ENCODE data around the gene AGAP1. TPM values are rescaled to one million over a fixed set of nuclear protein-coding genes. Genes with fewer than 3 reads are reported as not detected.

The AGAP1 gene
- total RNA-seq, 1 experiment from 2014 or later, result 23.4 TPM

DNA sequence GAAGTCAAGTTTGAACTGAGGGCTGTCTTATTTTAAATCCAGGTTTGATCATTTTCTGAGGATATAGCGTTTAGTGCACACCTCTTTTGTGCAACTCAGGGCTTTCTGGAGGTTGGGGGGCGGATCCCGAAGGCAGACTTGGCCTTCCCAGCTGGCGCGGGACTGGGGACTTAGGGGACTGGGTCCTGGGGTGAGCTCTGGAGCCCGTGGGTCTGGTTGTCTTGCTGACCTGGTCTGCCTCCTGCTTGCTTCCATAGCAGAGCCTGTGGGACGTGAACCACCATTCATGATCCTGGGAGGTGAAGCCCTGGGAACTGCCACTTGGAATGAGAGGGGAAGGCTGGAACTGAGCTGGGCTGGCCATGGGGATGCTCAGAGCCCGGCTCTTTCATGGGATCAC, 63.1 kb downstream of the AGAP1 start:
- Histone ChIP-seq H3K36me3 (no peaks in the 10 kb centered on the region), H3K27ac (no peak overlapping the region)

GRCh38 chr2:235557903-235558302, 64.1 kb downstream of the AGAP1 start:
- no peaks in the 10 kb centered on the region for H3K36me3 ChIP-seq
- H3K27me3 ChIP-seq (replicated peaks), result no peaks in the 10 kb centered on the region
- H3K4me3 ChIP-seq, result no peak overlapping the region
- peaks cover 9% of the 10 kb centered on the region; the same call in 1 of the 2 replicates for H3K4me1 ChIP-seq (replicated peaks)
- DNase-seq (ENCODE audit: low read depth in 1 of 2, low spot score in 2 of 2), result no peak
- H3K27ac ChIP-seq, result no peak overlapping the region
- H3K9me3 ChIP-seq (replicated peaks), result no peaks in the 10 kb centered on the region

More for the DNA sequence above, 63.1 kb downstream of the AGAP1 start:
- peaks cover 9% of the 10 kb centered on the region; the same call in 1 of the 2 replicates for H3K4me1 ChIP-seq (replicated peaks)
- no peak overlapping the region for H3K4me3 ChIP-seq
- no peaks in the 10 kb centered on the region for H3K9me3 ChIP-seq (replicated peaks)
- DNase-seq (ENCODE audit: low read depth in 1 of 2, low spot score in 2 of 2), result no peak
- H3K27me3 ChIP-seq (replicated peaks), result no peaks in the 10 kb centered on the region

- no peak for DNase-seq (ENCODE audit: low read depth in 1 of 2, low spot score in 2 of 2)
- no peaks in the 10 kb centered on the region for H3K36me3 ChIP-seq
- H3K9me3 ChIP-seq (replicated peaks), result no peaks in the 10 kb centered on the region
- H3K27ac ChIP-seq, result no peak overlapping the region
- H3K27me3 ChIP-seq (replicated peaks), result no peaks in the 10 kb centered on the region
- no peak overlapping the region for H3K4me3 ChIP-seq
- H3K4me1 ChIP-seq (replicated peaks), result peaks cover 15% of the 10 kb centered on the region
Measured at GRCh38 chr2:235558572-235558971, 64.7 kb downstream of the AGAP1 start.

- H3K4me3 ChIP-seq, result no peak overlapping the region
- DNase-seq (ENCODE audit: low read depth in 1 of 2, low spot score in 2 of 2), result no peak
- no peaks in the 10 kb centered on the region for H3K9me3 ChIP-seq (replicated peaks)
- H3K4me1 ChIP-seq (replicated peaks), result peaks cover 16% of the 10 kb centered on the region
- H3K27ac ChIP-seq, result no peak overlapping the region
- H3K27me3 ChIP-seq (replicated peaks), result no peaks in the 10 kb centered on the region
- H3K36me3 ChIP-seq, result no peaks in the 10 kb centered on the region
Measured at GRCh38 chr2:235560345-235560744, 66.5 kb downstream of the AGAP1 start.

GRCh38 chr2:235561450-235561849, 67.6 kb downstream of the AGAP1 start:
- DNase-seq (ENCODE audit: low read depth in 1 of 2, low spot score in 2 of 2), result no peak
- no peak overlapping the region for H3K4me3 ChIP-seq
- no peaks in the 10 kb centered on the region for H3K9me3 ChIP-seq (replicated peaks)
- no peaks in the 10 kb centered on the region for H3K36me3 ChIP-seq
- peaks cover 13% of the 10 kb centered on the region for H3K4me1 ChIP-seq (replicated peaks)
- no peaks in the 10 kb centered on the region for H3K27me3 ChIP-seq (replicated peaks)
- H3K27ac ChIP-seq, result no peak overlapping the region

DNA sequence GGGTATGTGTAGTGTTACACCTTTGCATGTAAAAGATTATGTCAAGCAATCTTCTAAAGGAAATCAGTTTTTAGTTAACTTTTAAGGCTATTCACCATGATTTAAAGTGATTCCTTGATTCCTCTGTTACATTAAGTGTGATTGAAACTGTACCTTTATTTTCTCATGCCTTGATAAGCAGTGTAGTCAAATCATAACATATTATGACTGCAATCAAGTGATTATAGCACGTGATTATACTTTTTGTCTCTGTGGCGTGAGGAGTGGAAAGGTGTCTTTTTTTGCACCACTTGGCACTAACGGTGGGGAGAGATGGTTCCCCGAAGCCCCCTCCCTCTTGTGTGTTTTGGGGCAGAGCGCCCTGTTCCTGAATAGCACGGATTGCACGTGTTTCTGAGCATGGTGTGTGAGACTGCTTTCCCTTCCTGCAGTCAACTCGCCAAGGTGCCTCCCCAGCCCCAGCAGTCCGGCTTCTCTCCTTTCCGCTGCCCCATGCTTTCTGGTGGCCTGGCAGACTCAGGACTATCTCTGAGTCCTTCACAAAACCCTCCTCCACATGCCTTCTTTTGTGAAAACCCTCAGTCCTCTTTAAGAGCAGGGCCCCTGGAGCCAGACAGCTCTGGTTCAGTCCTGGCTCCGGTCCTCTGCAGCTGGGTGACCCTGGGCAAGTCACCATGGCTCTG, 68.4 kb downstream of the AGAP1 start:
- Histone ChIP-seq H3K27me3 (replicated peaks) (no peaks in the 10 kb centered on the region), H3K36me3 (no peaks in the 10 kb centered on the region)

DNA sequence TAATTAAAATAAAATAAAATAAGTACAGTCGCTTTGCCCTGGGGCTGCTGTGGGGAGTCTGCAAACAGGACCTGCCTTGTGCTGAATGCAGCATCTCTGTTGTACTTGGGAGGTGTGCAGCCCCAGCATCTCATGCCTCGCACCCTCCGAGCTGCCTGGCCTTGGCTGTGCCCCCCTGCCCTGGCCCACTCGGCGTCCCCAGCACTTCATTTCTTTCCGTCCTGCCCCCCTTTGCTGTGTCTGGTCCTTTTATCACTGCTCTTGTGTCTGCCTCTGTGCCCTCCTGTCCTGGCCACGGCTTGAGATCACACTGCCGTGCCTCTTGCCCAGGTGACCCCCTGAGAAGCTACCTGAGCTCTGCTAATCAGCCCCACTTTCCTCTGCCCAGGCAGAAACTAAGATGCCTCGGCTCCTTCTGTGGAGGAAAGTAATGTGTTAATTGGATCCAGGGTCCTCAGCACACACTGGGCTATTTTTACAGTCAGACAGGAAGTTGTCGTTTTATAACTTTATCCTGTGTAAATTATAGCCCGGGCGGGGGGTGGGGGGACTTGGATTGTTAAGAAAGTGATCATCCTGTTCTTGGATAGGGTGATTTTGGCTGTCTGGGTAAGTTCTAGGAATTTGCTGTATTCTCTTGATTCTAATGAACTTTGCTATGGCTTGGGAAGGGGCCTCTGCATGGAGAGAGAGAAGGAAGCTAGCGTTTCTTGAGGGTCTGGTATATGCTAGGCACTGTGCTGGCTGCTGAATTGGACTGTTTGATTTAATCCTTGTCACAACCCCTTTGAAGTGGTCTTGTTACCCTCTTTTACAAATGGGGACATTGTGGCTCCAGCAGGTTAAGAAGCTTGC, 69.4 kb downstream of the AGAP1 start:
- Histone ChIP-seq H3K9me3 (replicated peaks) (peaks cover 3% of the 10 kb centered on the region; the same call in 1 of the 2 replicates), H3K4me3 (no peak overlapping the region), H3K4me1 (replicated peaks) (peaks cover 7% of the 10 kb centered on the region; the same call in 1 of the 2 replicates), H3K27ac (no peak overlapping the region), H3K27me3 (replicated peaks) (no peaks in the 10 kb centered on the region), H3K36me3 (no peaks in the 10 kb centered on the region; the same call in none of the 2 replicates)
- no peak for DNase-seq (ENCODE audit: low read depth in 1 of 2, low spot score in 2 of 2)

More for the DNA sequence above, 68.4 kb downstream of the AGAP1 start:
- H3K27ac ChIP-seq, result no peak overlapping the region
- peaks cover 7% of the 10 kb centered on the region; the same call in 1 of the 2 replicates for H3K4me1 ChIP-seq (replicated peaks)
- H3K4me3 ChIP-seq, result no peak overlapping the region
- no peaks in the 10 kb centered on the region for H3K9me3 ChIP-seq (replicated peaks)
- no peak for DNase-seq (ENCODE audit: low read depth in 1 of 2, low spot score in 2 of 2)

DNA sequence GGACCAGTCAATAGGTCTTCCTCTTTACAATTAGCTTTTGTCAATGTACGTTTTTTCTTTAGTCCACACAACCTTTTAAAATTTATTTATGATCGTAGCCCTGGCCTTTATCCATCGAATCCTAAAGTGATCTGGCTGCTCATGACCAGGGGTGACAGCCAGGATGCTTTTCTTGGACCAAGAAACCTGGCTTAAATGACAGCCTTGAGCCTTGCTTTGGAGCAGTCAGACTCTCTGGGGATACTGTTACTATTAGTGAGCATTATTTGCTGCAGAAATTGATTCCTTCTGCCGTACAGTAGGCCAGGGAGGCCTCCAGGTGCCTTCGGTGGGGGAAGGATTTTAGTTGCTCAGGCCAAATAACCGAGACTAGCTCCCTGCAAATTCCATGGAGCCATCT, 70.2 kb downstream of the AGAP1 start:
- no peaks in the 10 kb centered on the region for H3K27me3 ChIP-seq (replicated peaks)
- DNase-seq (ENCODE audit: low read depth in 1 of 2, low spot score in 2 of 2), result no peak
- H3K4me3 ChIP-seq, result no peak overlapping the region
- H3K4me1 ChIP-seq (replicated peaks), result peaks cover 8% of the 10 kb centered on the region; the same call in 1 of the 2 replicates
- H3K27ac ChIP-seq, result no peak overlapping the region
- H3K36me3 ChIP-seq, result no peaks in the 10 kb centered on the region; the same call in none of the 2 replicates
- peaks cover 9% of the 10 kb centered on the region for H3K9me3 ChIP-seq (replicated peaks)

GRCh38 chr2:235564884-235565530, 71.2 kb downstream of the AGAP1 start:
- peaks cover 17% of the 10 kb centered on the region for H3K4me1 ChIP-seq (replicated peaks)
- H3K9me3 ChIP-seq (replicated peaks), result peaks cover 9% of the 10 kb centered on the region
- H3K27ac ChIP-seq, result no peak overlapping the region
- H3K27me3 ChIP-seq (replicated peaks), result no peaks in the 10 kb centered on the region
- no peak for DNase-seq (ENCODE audit: low read depth in 1 of 2, low spot score in 2 of 2)
- no peak overlapping the region for H3K4me3 ChIP-seq
- no peaks in the 10 kb centered on the region; the same call in none of the 2 replicates for H3K36me3 ChIP-seq

DNA sequence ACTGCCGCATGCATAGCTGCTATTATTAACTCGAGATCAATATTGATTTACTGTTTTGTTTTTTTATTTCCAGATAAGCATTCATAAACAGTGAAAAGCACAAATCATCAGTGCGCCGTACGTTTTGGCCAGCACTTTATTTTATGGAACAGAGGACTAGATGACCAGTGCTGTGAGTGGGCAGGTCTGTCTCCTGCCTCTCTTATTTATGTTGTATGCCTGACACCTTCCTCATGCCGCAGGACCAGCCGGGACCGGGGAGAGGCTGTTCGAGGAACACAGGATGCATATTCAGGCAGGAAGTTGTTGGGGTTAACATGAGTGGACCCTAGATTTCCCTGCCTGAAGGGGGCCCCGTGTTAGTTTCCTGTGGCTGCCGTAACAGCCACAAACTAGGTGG, 72.6 kb downstream of the AGAP1 start:
- no peak for DNase-seq (ENCODE audit: low read depth in 1 of 2, low spot score in 2 of 2)
- Histone ChIP-seq H3K27ac (no peak overlapping the region), H3K27me3 (replicated peaks) (no peaks in the 10 kb centered on the region), H3K4me1 (replicated peaks) (peaks cover 23% of the 10 kb centered on the region), H3K9me3 (replicated peaks) (peaks cover 9% of the 10 kb centered on the region), H3K36me3 (no peaks in the 10 kb centered on the region; the same call in none of the 2 replicates), H3K4me3 (no peak overlapping the region)

DNA sequence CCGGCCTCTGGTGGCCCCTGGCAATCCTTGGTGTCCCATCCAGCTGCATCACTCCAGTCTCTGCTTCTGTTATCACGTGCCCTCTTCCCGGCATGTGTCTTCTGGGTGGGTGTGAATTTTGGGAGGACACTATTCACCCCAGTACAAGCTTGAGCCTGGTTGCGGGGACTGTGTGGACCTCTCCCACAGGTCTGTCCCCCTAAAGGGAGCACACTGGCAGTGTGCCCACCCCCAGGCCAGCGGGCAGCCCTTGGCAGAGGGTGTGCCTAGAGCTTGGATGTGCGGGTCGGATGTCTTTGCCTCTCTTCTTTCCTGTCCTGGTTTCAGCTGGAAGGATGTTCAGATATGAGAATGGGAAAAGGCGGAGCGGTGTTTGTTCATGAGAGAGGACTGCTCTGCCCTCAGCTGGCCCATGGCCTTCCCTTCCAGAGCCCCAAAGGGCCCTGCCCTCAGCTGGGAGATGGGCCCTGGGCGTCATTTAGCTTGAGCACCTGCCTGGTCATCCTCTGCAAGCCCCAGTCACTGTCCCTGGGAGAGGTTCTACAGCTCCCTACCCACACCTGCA, 73.2 kb downstream of the AGAP1 start:
- Histone ChIP-seq H3K4me3 (no peak overlapping the region), H3K27ac (no peak overlapping the region), H3K27me3 (replicated peaks) (no peaks in the 10 kb centered on the region), H3K9me3 (replicated peaks) (peaks cover 9% of the 10 kb centered on the region), H3K36me3 (no peaks in the 10 kb centered on the region; the same call in none of the 2 replicates), H3K4me1 (replicated peaks) (peaks cover 23% of the 10 kb centered on the region)
- no peak for DNase-seq (ENCODE audit: low read depth in 1 of 2, low spot score in 2 of 2)

DNA sequence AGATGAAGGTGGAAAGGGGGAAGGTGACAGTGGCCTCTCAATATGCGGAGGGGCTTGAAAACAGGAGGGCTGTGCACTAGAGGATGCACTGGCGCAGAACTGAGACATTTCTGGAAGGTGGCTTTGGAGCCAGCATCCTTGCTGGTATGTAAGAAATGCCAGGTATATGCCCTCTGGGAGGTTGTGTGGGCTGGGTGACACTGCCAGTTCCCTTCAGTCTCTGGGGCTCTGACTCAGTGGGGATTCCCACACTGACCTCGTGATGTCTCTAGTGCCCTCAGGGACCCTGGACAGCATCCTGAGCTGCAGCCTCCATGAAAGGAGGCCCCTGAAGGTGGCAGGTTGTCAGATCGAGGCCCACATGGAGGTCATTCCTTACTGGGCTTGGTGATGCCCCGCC, 74.0 kb downstream of the AGAP1 start:
- Histone ChIP-seq H3K4me1 (replicated peaks) (peaks cover 23% of the 10 kb centered on the region), H3K27me3 (replicated peaks) (no peaks in the 10 kb centered on the region), H3K36me3 (no peaks in the 10 kb centered on the region; the same call in none of the 2 replicates), H3K27ac (no peak overlapping the region), H3K4me3 (no peak overlapping the region), H3K9me3 (replicated peaks) (peaks cover 9% of the 10 kb centered on the region)
- DNase-seq (ENCODE audit: low read depth in 1 of 2, low spot score in 2 of 2), result no peak

DNA sequence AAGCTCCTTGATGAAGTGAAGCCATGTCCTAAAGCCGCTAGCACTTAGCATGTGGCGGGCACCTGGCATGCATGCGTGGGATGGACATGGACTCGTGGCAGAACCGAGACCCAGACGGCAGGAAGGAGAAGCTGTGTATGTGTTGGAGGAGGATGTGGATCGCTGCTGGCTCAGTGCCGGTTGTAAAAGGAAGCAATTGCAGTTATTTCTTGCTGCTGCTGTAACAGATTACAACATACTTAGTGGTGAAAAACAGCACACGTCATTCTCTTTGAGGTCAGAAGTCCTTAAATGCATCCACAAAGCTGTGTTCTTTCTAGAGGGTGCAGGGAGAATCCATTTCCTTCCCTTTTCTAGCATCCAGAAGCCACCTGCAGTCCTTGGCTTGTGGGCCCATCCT, 74.6 kb downstream of the AGAP1 start:
- no peak for DNase-seq (ENCODE audit: low read depth in 1 of 2, low spot score in 2 of 2)
- H3K9me3 ChIP-seq (replicated peaks), result peaks cover 9% of the 10 kb centered on the region
- H3K27me3 ChIP-seq (replicated peaks), result no peaks in the 10 kb centered on the region
- peaks cover 19% of the 10 kb centered on the region for H3K4me1 ChIP-seq (replicated peaks)
- no peak overlapping the region for H3K27ac ChIP-seq
- no peaks in the 10 kb centered on the region; the same call in none of the 2 replicates for H3K36me3 ChIP-seq
- H3K4me3 ChIP-seq, result no peak overlapping the region
